ENCODE measurements around the gene SLC35F3. TPM values are rescaled to one million over a fixed set of nuclear protein-coding genes. Genes with fewer than 3 reads are reported as not detected.
"Not testable (repeated sequence)": the region's sequence is repeated elsewhere in the genome, so short reads cannot be mapped to it uniquely, and the experiment has no call there.

Gene SLC35F3
- total RNA-seq, 1 experiment from 2014 or later, result 4.6 TPM

- no peak for DNase-seq (ENCODE audit: low read depth)
Observed at GRCh38 chr1:234316486-234316885, 412.0 kb downstream of the SLC35F3 start.

GRCh38 chr1:234316937-234317336, 412.5 kb downstream of the SLC35F3 start:
- DNase-seq (ENCODE audit: low read depth), result no peak

GRCh38 chr1:234320069-234320468, 415.6 kb downstream of the SLC35F3 start:
- no peak for DNase-seq (ENCODE audit: low read depth)

GRCh38 chr1:234320549-234320948, 416.1 kb downstream of the SLC35F3 start:
- no peak for DNase-seq (ENCODE audit: low read depth)

GRCh38 chr1:234321231-234321630, 416.8 kb downstream of the SLC35F3 start:
- no peak for DNase-seq (ENCODE audit: low read depth)

GRCh38 chr1:234322097-234322496, 417.6 kb downstream of the SLC35F3 start:
- no peak for DNase-seq (ENCODE audit: low read depth)

- peak; percentile 30 for DNase-seq (ENCODE audit: low read depth)
Observed at GRCh38 chr1:234322979-234323378, 418.5 kb downstream of the SLC35F3 start.

- no peak for DNase-seq (ENCODE audit: low read depth)
Observed at GRCh38 chr1:234324821-234325220, 420.3 kb downstream of the SLC35F3 start.

- DNase-seq (ENCODE audit: low read depth), result no peak
Observed at GRCh38 chr1:234325878-234326496, 421.5 kb downstream of the SLC35F3 start.

- DNase-seq (ENCODE audit: low read depth), result peak; percentile 58
Observed at GRCh38 chr1:234326497-234327366, 422.3 kb downstream of the SLC35F3 start.

- no peak for DNase-seq (ENCODE audit: low read depth)
Observed at GRCh38 chr1:234327577-234328164, 423.2 kb downstream of the SLC35F3 start.

- peak; percentile 40 for DNase-seq (ENCODE audit: low read depth)
Observed at GRCh38 chr1:234330843-234331215, 426.4 kb downstream of the SLC35F3 start.

- DNase-seq (ENCODE audit: low read depth), result no peak
Observed at GRCh38 chr1:234331507-234331906, 427.0 kb downstream of the SLC35F3 start.

- no peak for DNase-seq (ENCODE audit: low read depth)
Observed at GRCh38 chr1:234336359-234336758, 431.9 kb downstream of the SLC35F3 start.

- DNase-seq (ENCODE audit: low read depth), result no peak
Observed at GRCh38 chr1:234337233-234337632, 432.8 kb downstream of the SLC35F3 start.

GRCh38 chr1:234340528-234340927, 436.1 kb downstream of the SLC35F3 start:
- no peak for DNase-seq (ENCODE audit: low read depth)

GRCh38 chr1:234342774-234343173, 438.3 kb downstream of the SLC35F3 start:
- DNase-seq (ENCODE audit: low read depth), result no peak

GRCh38 chr1:234345237-234345636, 440.8 kb downstream of the SLC35F3 start:
- no peak for DNase-seq (ENCODE audit: low read depth)

- no peak for DNase-seq (ENCODE audit: low read depth)
Observed at GRCh38 chr1:234348964-234349363, 444.5 kb downstream of the SLC35F3 start.

- DNase-seq (ENCODE audit: low read depth), result no peak
Observed at GRCh38 chr1:234355782-234356510, 451.5 kb downstream of the SLC35F3 start.

- not testable (repeated sequence) for DNase-seq (ENCODE audit: low read depth)
Observed at GRCh38 chr1:234356615-234357269, 452.3 kb downstream of the SLC35F3 start.

- no peak for DNase-seq (ENCODE audit: low read depth)
Observed at GRCh38 chr1:234357831-234358230, 453.4 kb downstream of the SLC35F3 start.

Measured in RPMI7951 (cell line).